WTC11 (cell line): ENCODE measurements around the gene TFDP1. TPM values are rescaled to one million over a fixed set of nuclear protein-coding genes. Genes with fewer than 3 reads are reported as not detected.

ENCODE experiments used
- ATAC-seq: fragments of 200-7000 bp; cut with Tn5 transposase; 2 replicates; pipeline ENCODE4 v1.10.0; 2021; ENCODE audit warnings: mild to moderate bottlenecking, moderate library complexity
- CTCF ChIA-PET: fragments of 300-600 bp; sonication (Branson Sonifier 250); formaldehyde crosslinking; loops from one replicate; lab custom pipeline; 2021; ENCODE audit warnings: antibody characterized with exemption; lab: Charles Lee
- POLR2A ChIA-PET: fragments of 350-600 bp; sonication (Branson Sonifier 250); formaldehyde crosslinking; loops from one replicate; lab custom pipeline; 2021; ENCODE audit warnings: antibody characterized with exemption; lab: Charles Lee
- DNase-seq: peaks from one replicate; pipeline ENCODE4 v3.0.0; 2021; ENCODE audit warnings: low spot score
- H3K27ac Mint-ChIP-seq: 2 replicates; pipeline ENCODE4 v1.8.0; 2021; ENCODE audit warnings: mixed read lengths
- H3K27me3 Mint-ChIP-seq: 2 replicates; pipeline ENCODE4 v1.8.0; 2021; ENCODE audit warnings: low read depth, mild to moderate bottlenecking, moderate library complexity, mixed read lengths
- H3K36me3 Mint-ChIP-seq: 2 replicates; pipeline ENCODE4 v1.8.0; 2021; ENCODE audit warnings: mixed read lengths
- H3K4me1 Mint-ChIP-seq: 2 replicates; pipeline ENCODE4 v1.8.0; 2022; ENCODE audit warnings: mixed read lengths
- H3K4me3 Mint-ChIP-seq: 2 replicates; pipeline ENCODE4 v1.8.0; 2021; ENCODE audit warnings: mild to moderate bottlenecking, moderate library complexity, mixed read lengths
- H3K9me3 Mint-ChIP-seq: 2 replicates; pipeline ENCODE4 v1.8.0; 2021; ENCODE audit warnings: mixed read lengths
- ARID4B ChIP-seq: sonication (generic); formaldehyde crosslinking; IDR thresholded peaks from 2 replicates; pipeline ENCODE4 v1.8.0; 2023; ENCODE audit warnings: missing genetic modification reagents, mild to moderate bottlenecking, borderline replicate concordance
- E2F5 ChIP-seq: sonication (generic); formaldehyde crosslinking; IDR thresholded peaks from 2 replicates; pipeline ENCODE4 v1.8.1; 2022; ENCODE audit warnings: mild to moderate bottlenecking, moderate library complexity, missing genetic modification reagents
- FOXP1 ChIP-seq: sonication (generic); formaldehyde crosslinking; IDR thresholded peaks from 2 replicates; pipeline ENCODE4 v1.8.0; 2022; ENCODE audit warnings: missing genetic modification reagents, mild to moderate bottlenecking, moderate library complexity, borderline replicate concordance
- GTF2I ChIP-seq: fragments of 250-450 bp; sonication (Bioruptor Pico); conservative IDR thresholded peaks from 2 replicates; pipeline ENCODE4 v1.4.0; 2021; ENCODE audit warnings: mild to moderate bottlenecking
- IRF2 ChIP-seq: sonication (generic); formaldehyde crosslinking; IDR thresholded peaks from 2 replicates; pipeline ENCODE4 v1.8.0; 2022; ENCODE audit warnings: low read depth, missing genetic modification reagents, borderline replicate concordance
- JAZF1 ChIP-seq: fragments of 250-450 bp; sonication (Bioruptor Pico); IDR thresholded peaks from 2 replicates; pipeline ENCODE4 v1.9.0; 2021; ENCODE audit warnings: moderate library complexity, mild to moderate bottlenecking, inconsistent platforms
- NFATC4 ChIP-seq: fragments of 250-450 bp; sonication (Bioruptor Pico); IDR thresholded peaks from 2 replicates; pipeline ENCODE4 v1.9.0; 2021; ENCODE audit warnings: mild to moderate bottlenecking
- NFE2L1 ChIP-seq: sonication (generic); formaldehyde crosslinking; IDR thresholded peaks from 2 replicates; pipeline ENCODE4 v1.8.1; 2023; ENCODE audit warnings: missing genetic modification reagents
- NFYB ChIP-seq: sonication (generic); formaldehyde crosslinking; conservative IDR thresholded peaks from 2 replicates; pipeline ENCODE4 v1.8.0; 2022; ENCODE audit warnings: low read depth, missing genetic modification reagents
- NR1H2 ChIP-seq: sonication (generic); formaldehyde crosslinking; IDR thresholded peaks from 2 replicates; pipeline ENCODE4 v1.9.0; 2021; ENCODE audit warnings: mild to moderate bottlenecking, moderate library complexity, missing genetic modification reagents
- SOX15 ChIP-seq: fragments of 250-450 bp; sonication (Bioruptor Pico); IDR thresholded peaks from 2 replicates; pipeline ENCODE4 v1.9.0; 2021; ENCODE audit warnings: mild to moderate bottlenecking
- TEAD1 ChIP-seq: sonication (generic); formaldehyde crosslinking; IDR thresholded peaks from 2 replicates; pipeline ENCODE4 v1.8.0; 2022; ENCODE audit warnings: mild to moderate bottlenecking, missing genetic modification reagents
- ZNF232 ChIP-seq: sonication (generic); formaldehyde crosslinking; IDR thresholded peaks from 2 replicates; pipeline ENCODE4 v1.8.0; 2022; ENCODE audit warnings: mild to moderate bottlenecking, missing genetic modification reagents
- ZNF512 ChIP-seq: sonication (generic); formaldehyde crosslinking; IDR thresholded peaks from 2 replicates; pipeline ENCODE4 v1.8.1; 2022; ENCODE audit warnings: missing genetic modification reagents, borderline replicate concordance
- total RNA-seq: library from RNA; stranded (reverse); gene quantifications from 3 replicates; pipeline ENCODE4 v1.2.3, GENCODE V29; 2021
- TF ChIP-seq, protein P1 (sequence below): sonication (generic); formaldehyde crosslinking; IDR thresholded peaks from 2 replicates; pipeline ENCODE4 v1.8.1; 2023; ENCODE audit warnings: mild to moderate bottlenecking, missing genetic modification reagents, borderline replicate concordance
- TF ChIP-seq, protein P2 (sequence below): sonication (generic); formaldehyde crosslinking; IDR thresholded peaks from 2 replicates; pipeline ENCODE4 v1.8.0; 2023; ENCODE audit warnings: missing genetic modification reagents
- TF ChIP-seq, protein P3 (sequence below): sonication (generic); formaldehyde crosslinking; IDR thresholded peaks from 2 replicates; pipeline ENCODE4 v1.8.0; 2023; ENCODE audit warnings: mild to moderate bottlenecking, missing genetic modification reagents

TFDP1 gene
- total RNA-seq, 1 experiment from 2014 or later = 61.2 TPM

- no peak for TF ChIP-seq IRF2 (CRISPR knock-in tag)
- no peak for TF ChIP-seq TEAD1 (CRISPR knock-in tag)
- TF ChIP-seq, all 79 proteins: peak for 0
Measured at GRCh38 chr13:113559901-113560644, 24.5 kb upstream of the TFDP1 start (continued).

- H3K4me1 Mint-ChIP-seq = 0 out of 2 replicates have a peak, but pooled peaks cover 2% of the 10 kb centered on the region
- H3K27ac Mint-ChIP-seq = no peak overlapping the region
- H3K4me3 Mint-ChIP-seq = no peak overlapping the region
- DNase-seq (no peak), ATAC-seq (no peak)
- no peaks in the 10 kb centered on the region for H3K36me3 Mint-ChIP-seq
- ChIA-PET CTCF (interaction anchor here (1.0 to 1.9 kb wide), 3 partner anchors 14 to 72 kb away, joined by 3 to 29 read pairs (median 17); no protein-coding TSS in a partner anchor), POLR2A (no interaction called here)
- H3K9me3 Mint-ChIP-seq = no peaks in the 10 kb centered on the region
- no peaks in the 10 kb centered on the region for H3K27me3 Mint-ChIP-seq
- TF ChIP-seq ZNF232 (CRISPR knock-in tag) (no peak), TEAD1 (CRISPR knock-in tag) (no peak), NFATC4 (CRISPR knock-in tag) (no peak), NFE2L1 (no peak), FOXP1 (CRISPR knock-in tag) (no peak), NR1H2 (CRISPR knock-in tag) (no peak), ZNF512 (CRISPR knock-in tag) (no peak), E2F5 (CRISPR knock-in tag) (no peak), GTF2I (CRISPR knock-in tag) (no peak), SOX15 (CRISPR knock-in tag) (no peak), NFYB (CRISPR knock-in tag) (no peak), ARID4B (CRISPR knock-in tag) (no peak), JAZF1 (CRISPR knock-in tag) (no peak)
- TF ChIP-seq, protein P1, sequence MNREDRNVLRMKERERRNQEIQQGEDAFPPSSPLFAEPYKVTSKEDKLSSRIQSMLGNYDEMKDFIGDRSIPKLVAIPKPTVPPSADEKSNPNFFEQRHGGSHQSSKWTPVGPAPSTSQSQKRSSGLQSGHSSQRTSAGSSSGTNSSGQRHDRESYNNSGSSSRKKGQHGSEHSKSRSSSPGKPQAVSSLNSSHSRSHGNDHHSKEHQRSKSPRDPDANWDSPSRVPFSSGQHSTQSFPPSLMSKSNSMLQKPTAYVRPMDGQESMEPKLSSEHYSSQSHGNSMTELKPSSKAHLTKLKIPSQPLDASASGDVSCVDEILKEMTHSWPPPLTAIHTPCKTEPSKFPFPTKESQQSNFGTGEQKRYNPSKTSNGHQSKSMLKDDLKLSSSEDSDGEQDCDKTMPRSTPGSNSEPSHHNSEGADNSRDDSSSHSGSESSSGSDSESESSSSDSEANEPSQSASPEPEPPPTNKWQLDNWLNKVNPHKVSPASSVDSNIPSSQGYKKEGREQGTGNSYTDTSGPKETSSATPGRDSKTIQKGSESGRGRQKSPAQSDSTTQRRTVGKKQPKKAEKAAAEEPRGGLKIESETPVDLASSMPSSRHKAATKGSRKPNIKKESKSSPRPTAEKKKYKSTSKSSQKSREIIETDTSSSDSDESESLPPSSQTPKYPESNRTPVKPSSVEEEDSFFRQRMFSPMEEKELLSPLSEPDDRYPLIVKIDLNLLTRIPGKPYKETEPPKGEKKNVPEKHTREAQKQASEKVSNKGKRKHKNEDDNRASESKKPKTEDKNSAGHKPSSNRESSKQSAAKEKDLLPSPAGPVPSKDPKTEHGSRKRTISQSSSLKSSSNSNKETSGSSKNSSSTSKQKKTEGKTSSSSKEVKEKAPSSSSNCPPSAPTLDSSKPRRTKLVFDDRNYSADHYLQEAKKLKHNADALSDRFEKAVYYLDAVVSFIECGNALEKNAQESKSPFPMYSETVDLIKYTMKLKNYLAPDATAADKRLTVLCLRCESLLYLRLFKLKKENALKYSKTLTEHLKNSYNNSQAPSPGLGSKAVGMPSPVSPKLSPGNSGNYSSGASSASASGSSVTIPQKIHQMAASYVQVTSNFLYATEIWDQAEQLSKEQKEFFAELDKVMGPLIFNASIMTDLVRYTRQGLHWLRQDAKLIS = no peak
- TF ChIP-seq, protein P2, sequence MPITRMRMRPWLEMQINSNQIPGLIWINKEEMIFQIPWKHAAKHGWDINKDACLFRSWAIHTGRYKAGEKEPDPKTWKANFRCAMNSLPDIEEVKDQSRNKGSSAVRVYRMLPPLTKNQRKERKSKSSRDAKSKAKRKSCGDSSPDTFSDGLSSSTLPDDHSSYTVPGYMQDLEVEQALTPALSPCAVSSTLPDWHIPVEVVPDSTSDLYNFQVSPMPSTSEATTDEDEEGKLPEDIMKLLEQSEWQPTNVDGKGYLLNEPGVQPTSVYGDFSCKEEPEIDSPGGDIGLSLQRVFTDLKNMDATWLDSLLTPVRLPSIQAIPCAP (CRISPR knock-in tag) = no peak
- TF ChIP-seq, protein P3, sequence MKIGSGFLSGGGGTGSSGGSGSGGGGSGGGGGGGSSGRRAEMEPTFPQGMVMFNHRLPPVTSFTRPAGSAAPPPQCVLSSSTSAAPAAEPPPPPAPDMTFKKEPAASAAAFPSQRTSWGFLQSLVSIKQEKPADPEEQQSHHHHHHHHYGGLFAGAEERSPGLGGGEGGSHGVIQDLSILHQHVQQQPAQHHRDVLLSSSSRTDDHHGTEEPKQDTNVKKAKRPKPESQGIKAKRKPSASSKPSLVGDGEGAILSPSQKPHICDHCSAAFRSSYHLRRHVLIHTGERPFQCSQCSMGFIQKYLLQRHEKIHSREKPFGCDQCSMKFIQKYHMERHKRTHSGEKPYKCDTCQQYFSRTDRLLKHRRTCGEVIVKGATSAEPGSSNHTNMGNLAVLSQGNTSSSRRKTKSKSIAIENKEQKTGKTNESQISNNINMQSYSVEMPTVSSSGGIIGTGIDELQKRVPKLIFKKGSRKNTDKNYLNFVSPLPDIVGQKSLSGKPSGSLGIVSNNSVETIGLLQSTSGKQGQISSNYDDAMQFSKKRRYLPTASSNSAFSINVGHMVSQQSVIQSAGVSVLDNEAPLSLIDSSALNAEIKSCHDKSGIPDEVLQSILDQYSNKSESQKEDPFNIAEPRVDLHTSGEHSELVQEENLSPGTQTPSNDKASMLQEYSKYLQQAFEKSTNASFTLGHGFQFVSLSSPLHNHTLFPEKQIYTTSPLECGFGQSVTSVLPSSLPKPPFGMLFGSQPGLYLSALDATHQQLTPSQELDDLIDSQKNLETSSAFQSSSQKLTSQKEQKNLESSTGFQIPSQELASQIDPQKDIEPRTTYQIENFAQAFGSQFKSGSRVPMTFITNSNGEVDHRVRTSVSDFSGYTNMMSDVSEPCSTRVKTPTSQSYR (CRISPR knock-in tag) = no peak
Measured at GRCh38 chr13:113560645-113561416, 23.7 kb upstream of the TFDP1 start.
